ENCODE data around the gene WDTC1. TPM values are rescaled to one million over a fixed set of nuclear protein-coding genes. Genes with fewer than 3 reads are reported as not detected.
A peak's percentile ranks its signal among the peaks of the same experiment; 100 is the strongest.

WDTC1 gene
- total and polyA plus RNA-seq, 2 of the 13 experiments (the other 11 are each of a cell fraction or from before 2014, with no cell fraction given), result 5.5 TPM

DNA sequence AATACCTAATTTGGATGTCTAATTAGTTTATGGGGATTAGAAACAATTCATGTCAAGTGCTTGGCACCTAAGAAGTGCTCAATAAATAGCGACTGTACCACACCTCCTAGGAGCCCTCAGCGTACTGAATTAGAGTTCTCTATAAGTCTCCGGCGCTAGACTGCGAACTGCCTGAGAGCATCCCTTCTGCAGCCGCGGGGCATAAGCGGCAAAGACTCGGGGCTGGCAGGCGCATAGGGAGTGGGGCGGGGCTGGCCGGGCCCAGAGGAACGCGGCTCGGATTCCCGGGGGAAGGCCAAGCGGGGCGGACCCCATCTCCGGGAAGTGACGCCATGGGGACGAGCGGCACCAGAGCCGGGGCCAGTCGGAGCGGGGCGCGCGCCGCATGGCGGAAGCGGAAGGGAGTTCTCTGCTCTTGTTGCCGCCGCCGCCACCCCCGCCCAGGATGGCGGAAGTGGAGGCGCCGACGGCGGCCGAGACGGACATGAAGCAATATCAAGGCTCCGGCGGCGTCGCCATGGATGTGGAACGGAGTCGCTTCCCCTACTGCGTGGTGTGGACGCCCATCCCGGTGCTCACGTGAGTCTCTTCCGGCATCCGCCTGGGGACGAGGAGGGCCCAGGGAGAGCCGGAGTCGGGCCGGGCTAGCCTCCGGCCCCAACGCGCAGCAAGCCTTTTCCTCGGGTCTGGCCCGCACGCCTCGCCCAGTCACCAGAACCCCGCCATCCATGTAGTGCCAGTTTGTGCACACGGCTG, 87.6 kb downstream of the WDTC1 start, which contains the start of gene TMEM222 (continued):
- TF ChIP-seq, protein P1, sequence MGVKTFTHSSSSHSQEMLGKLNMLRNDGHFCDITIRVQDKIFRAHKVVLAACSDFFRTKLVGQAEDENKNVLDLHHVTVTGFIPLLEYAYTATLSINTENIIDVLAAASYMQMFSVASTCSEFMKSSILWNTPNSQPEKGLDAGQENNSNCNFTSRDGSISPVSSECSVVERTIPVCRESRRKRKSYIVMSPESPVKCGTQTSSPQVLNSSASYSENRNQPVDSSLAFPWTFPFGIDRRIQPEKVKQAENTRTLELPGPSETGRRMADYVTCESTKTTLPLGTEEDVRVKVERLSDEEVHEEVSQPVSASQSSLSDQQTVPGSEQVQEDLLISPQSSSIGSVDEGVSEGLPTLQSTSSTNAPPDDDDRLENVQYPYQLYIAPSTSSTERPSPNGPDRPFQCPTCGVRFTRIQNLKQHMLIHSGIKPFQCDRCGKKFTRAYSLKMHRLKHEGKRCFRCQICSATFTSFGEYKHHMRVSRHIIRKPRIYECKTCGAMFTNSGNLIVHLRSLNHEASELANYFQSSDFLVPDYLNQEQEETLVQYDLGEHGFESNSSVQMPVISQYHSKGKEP (CRISPR knock-in tag; IDR thresholded peaks at IDR 0.05), result no peak
- no peak for TF ChIP-seq ZNF232 (CRISPR knock-in tag; IDR thresholded peaks at IDR 0.05; ENCODE audit: borderline replicate concordance)
- no peak for TF ChIP-seq ZNF468 (CRISPR knock-in tag; IDR thresholded peaks at IDR 0.05)
- no peak; the same call in 1 of the 2 replicates for TF ChIP-seq FOXP1 (IDR thresholded peaks at IDR 0.05)
- no peak; the same call in 1 of the 2 replicates for TF ChIP-seq FOXP1 (CRISPR knock-in tag; IDR thresholded peaks at IDR 0.05)
- TF ChIP-seq ZNF766 (CRISPR knock-in tag; IDR thresholded peaks at IDR 0.05; ENCODE audit: borderline replicate concordance), result 0 out of 2 replicates have a peak, but pooled peaks have one; percentile 70
- TF ChIP-seq ZNF484 (CRISPR knock-in tag; IDR thresholded peaks at IDR 0.05; ENCODE audit: borderline replicate concordance, low read depth), result no peak
- no peak for TF ChIP-seq LCORL (IDR thresholded peaks at IDR 0.05)
- TF ChIP-seq LCORL (CRISPR knock-in tag; IDR thresholded peaks at IDR 0.05), result peak; percentile 76
- TF ChIP-seq, protein P2, sequence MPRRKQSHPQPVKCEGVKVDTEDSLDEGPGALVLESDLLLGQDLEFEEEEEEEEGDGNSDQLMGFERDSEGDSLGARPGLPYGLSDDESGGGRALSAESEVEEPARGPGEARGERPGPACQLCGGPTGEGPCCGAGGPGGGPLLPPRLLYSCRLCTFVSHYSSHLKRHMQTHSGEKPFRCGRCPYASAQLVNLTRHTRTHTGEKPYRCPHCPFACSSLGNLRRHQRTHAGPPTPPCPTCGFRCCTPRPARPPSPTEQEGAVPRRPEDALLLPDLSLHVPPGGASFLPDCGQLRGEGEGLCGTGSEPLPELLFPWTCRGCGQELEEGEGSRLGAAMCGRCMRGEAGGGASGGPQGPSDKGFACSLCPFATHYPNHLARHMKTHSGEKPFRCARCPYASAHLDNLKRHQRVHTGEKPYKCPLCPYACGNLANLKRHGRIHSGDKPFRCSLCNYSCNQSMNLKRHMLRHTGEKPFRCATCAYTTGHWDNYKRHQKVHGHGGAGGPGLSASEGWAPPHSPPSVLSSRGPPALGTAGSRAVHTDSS (CRISPR knock-in tag; conservative IDR thresholded peaks at IDR 0.05), result 0 out of 2 replicates have a peak, but pooled peaks have one; percentile 82
- peak; percentile 85 for TF ChIP-seq RXRA (CRISPR knock-in tag; IDR thresholded peaks at IDR 0.05)
- TF ChIP-seq, protein P3, sequence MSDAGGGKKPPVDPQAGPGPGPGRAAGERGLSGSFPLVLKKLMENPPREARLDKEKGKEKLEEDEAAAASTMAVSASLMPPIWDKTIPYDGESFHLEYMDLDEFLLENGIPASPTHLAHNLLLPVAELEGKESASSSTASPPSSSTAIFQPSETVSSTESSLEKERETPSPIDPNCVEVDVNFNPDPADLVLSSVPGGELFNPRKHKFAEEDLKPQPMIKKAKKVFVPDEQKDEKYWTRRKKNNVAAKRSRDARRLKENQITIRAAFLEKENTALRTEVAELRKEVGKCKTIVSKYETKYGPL (CRISPR knock-in tag; IDR thresholded peaks at IDR 0.05), result no peak
- no peak for TF ChIP-seq ATRX (CRISPR knock-in tag; IDR thresholded peaks at IDR 0.05; ENCODE audit: borderline replicate concordance)
- no peak for TF ChIP-seq ZNF296 (CRISPR knock-in tag; conservative IDR thresholded peaks at IDR 0.05)
- TF ChIP-seq ZNF780A (CRISPR knock-in tag; IDR thresholded peaks at IDR 0.05), result no peak; the same call in 1 of the 2 replicates
- peak; percentile 43; the same call in 1 of the 2 replicates for TF ChIP-seq ARNTL (CRISPR knock-in tag; IDR thresholded peaks at IDR 0.05)
- TF ChIP-seq CREB3 (CRISPR knock-in tag; IDR thresholded peaks at IDR 0.05), result peak; percentile 75; the same call in 1 of the 2 replicates
- no peak for TF ChIP-seq ZNF432 (CRISPR knock-in tag; IDR thresholded peaks at IDR 0.05; ENCODE audit: borderline replicate concordance)
- TF ChIP-seq CBFB (CRISPR knock-in tag; IDR thresholded peaks at IDR 0.05), result peak; percentile 89
- TF ChIP-seq KDM5B (CRISPR knock-in tag; IDR thresholded peaks at IDR 0.05; ENCODE audit: borderline replicate concordance), result peak; percentile 72; the same call in 1 of the 2 replicates
- TF ChIP-seq STAG1 (CRISPR knock-in tag; IDR thresholded peaks at IDR 0.05), result no peak
- no peak for TF ChIP-seq ZNF674 (CRISPR knock-in tag; IDR thresholded peaks at IDR 0.05; ENCODE audit: low read depth)
